A673 (cell line): ENCODE data around the gene CYBRD1. TPM values are rescaled to one million over a fixed set of nuclear protein-coding genes. Genes with fewer than 3 reads are reported as not detected.

Source experiments
- BruUV-seq: library from RNA; stranded (reverse); fragments of 400-500 nt; replicated peaks from 2 replicates; lab custom pipeline; 2021; lab: Mats Ljungman, UMichigan
- CTCF ChIA-PET: fragments of 300-600 bp; sonication (Branson Sonifier 250); formaldehyde crosslinking; loops from one replicate; lab custom pipeline; 2022; ENCODE audit warnings: antibody characterized with exemption; lab: Charles Lee
- POLR2A ChIA-PET: fragments of 300-600 bp; sonication (Branson Sonifier 250); formaldehyde crosslinking; loops from one replicate; lab custom pipeline; 2022; ENCODE audit warnings: antibody characterized with exemption; ENCODE audit not compliant: low non-redundant PET; lab: Charles Lee
- DNase-seq: peaks from one replicate; pipeline ENCODE4 v3.0.0-alpha.2; 2015; ENCODE audit warnings: low spot score
- H3K27ac ChIP-seq: fragments of 200-600 bp; sonication (generic); 2 replicates; pipeline ENCODE4 v1.5.1; 2016; ENCODE audit warnings: mixed run types, low read depth, mild to moderate bottlenecking, mixed read lengths, antibody characterized with exemption, low read length; ENCODE audit not compliant: poor library complexity, severe bottlenecking
- H3K27me3 ChIP-seq: fragments of 200-600 bp; sonication (generic); replicated peaks from 2 replicates; pipeline ENCODE4 v1.6.1; 2017; ENCODE audit warnings: mixed run types, low read depth, mild to moderate bottlenecking, mixed read lengths, antibody characterized with exemption, low read length; ENCODE audit not compliant: insufficient read depth, poor library complexity
- H3K36me3 ChIP-seq: fragments of 200-600 bp; sonication (generic); 2 replicates; pipeline ENCODE4 v1.6.1; 2016; ENCODE audit warnings: mixed run types, mild to moderate bottlenecking, mixed read lengths, antibody characterized with exemption, low read length; ENCODE audit not compliant: insufficient read depth, poor library complexity, severe bottlenecking
- H3K4me1 ChIP-seq: fragments of 200-600 bp; sonication (generic); 2 replicates; pipeline ENCODE4 v1.6.1; 2017; ENCODE audit warnings: mixed run types, mild to moderate bottlenecking, mixed read lengths, antibody characterized with exemption, low read length; ENCODE audit not compliant: insufficient read depth, poor library complexity, severe bottlenecking
- H3K4me3 ChIP-seq: fragments of 200-600 bp; sonication (generic); 2 replicates; pipeline ENCODE4 v1.5.1; 2016; ENCODE audit warnings: low read depth, mixed run types, mild to moderate bottlenecking, mixed read lengths, low read length; ENCODE audit not compliant: poor library complexity, severe bottlenecking
- H3K9me3 ChIP-seq: fragments of 200-600 bp; sonication (generic); 2 replicates; pipeline ENCODE4 v1.6.1; 2016; ENCODE audit warnings: mixed run types, low read depth, mild to moderate bottlenecking, mixed read lengths, antibody characterized with exemption, low read length; ENCODE audit not compliant: poor library complexity, severe bottlenecking
- CTCF ChIP-seq: fragments of 300-800, 200-600 bp; sonication (generic); conservative IDR thresholded peaks from 2 replicates; pipeline ENCODE4 v1.5.1; 2017; ENCODE audit warnings: low read depth, mild to moderate bottlenecking, antibody characterized with exemption, low read length, moderate library complexity, mixed read lengths
- EZH2 ChIP-seq: fragments of 200-600 bp; sonication (generic); IDR thresholded peaks from 2 replicates; pipeline ENCODE4 v1.6.1; 2017; ENCODE audit warnings: borderline replicate concordance, low read depth, mild to moderate bottlenecking, mixed read lengths, antibody characterized with exemption, low read length; ENCODE audit not compliant: poor library complexity, severe bottlenecking
- intact Hi-C: fragments of 100-400 bp; cut with micrococcal nuclease; formaldehyde crosslinking; loops from one replicate; pipeline ENCODE4 v1.10.0; 2022; ENCODE audit not compliant: unreplicated experiment
- total RNA-seq: library from RNA; stranded (reverse); gene quantifications from 2 replicates; pipeline ENCODE4 v1.2.3, GENCODE V29; 2021

CYBRD1 gene
- total RNA-seq, 1 experiment from 2014 or later: 7.3 TPM

DNA sequence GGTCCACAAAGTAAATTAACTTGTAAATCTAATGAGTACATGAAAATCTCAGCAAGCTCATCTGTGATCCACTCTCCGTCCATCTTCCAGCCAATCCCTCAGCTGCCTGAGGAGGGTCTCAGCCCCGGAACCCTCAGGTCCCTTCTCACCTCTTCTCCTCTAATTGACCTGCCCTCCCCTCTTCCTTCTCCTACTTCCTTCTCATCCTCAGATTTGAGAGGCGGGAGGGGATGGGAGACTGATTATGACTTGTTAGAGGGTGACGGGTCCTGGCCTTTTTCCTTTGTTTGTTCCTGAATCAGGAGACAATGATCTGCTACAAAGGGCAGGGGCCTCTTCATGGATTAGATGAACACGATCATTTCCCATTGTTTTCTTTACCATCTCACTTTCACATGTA lies 80.1 kb downstream of the CYBRD1 start:
- ChIA-PET POLR2A (no interaction called here), CTCF (interaction anchor here (0.6 kb wide), 1 partner anchor 9 kb away, joined by 3 read pairs; no protein-coding TSS in a partner anchor)
- no peaks in the 10 kb centered on the region for H3K4me1 ChIP-seq
- DNase-seq: no peak
- no peak overlapping the region for H3K4me3 ChIP-seq
- no peaks in the 10 kb centered on the region for H3K27me3 ChIP-seq
- no peak for TF ChIP-seq EZH2
- TF ChIP-seq CTCF: no peak
- H3K9me3 ChIP-seq: no peaks in the 10 kb centered on the region
- intact Hi-C loops: no loop called here
- BruUV-seq: no TSS peak
- H3K36me3 ChIP-seq: no peaks in the 10 kb centered on the region
- no peak overlapping the region for H3K27ac ChIP-seq

Other genes with a start within 250 kb of the CYBRD1 start
- gene METTL8, start 88.5 kb upstream of the CYBRD1 start, total RNA-seq: 29.4 and 33.5 TPM in 2 replicates
- gene DCAF17, start 88.2 kb upstream of the CYBRD1 start, total RNA-seq: 25.0 and 26.1 TPM in 2 replicates
- gene DYNC1I2, start 165.0 kb downstream of the CYBRD1 start, total RNA-seq: 124 and 127 TPM in 2 replicates